GM21515 (cell line): Measurements from ENCODE around the gene LRRC61.

Source experiments
- ATAC-seq: cut with Tn5 transposase; IDR thresholded peaks from one replicate; pipeline ENCODE4 v1.9.1; 2021; ENCODE audit not compliant: unreplicated experiment

The LRRC61 gene

DNA sequence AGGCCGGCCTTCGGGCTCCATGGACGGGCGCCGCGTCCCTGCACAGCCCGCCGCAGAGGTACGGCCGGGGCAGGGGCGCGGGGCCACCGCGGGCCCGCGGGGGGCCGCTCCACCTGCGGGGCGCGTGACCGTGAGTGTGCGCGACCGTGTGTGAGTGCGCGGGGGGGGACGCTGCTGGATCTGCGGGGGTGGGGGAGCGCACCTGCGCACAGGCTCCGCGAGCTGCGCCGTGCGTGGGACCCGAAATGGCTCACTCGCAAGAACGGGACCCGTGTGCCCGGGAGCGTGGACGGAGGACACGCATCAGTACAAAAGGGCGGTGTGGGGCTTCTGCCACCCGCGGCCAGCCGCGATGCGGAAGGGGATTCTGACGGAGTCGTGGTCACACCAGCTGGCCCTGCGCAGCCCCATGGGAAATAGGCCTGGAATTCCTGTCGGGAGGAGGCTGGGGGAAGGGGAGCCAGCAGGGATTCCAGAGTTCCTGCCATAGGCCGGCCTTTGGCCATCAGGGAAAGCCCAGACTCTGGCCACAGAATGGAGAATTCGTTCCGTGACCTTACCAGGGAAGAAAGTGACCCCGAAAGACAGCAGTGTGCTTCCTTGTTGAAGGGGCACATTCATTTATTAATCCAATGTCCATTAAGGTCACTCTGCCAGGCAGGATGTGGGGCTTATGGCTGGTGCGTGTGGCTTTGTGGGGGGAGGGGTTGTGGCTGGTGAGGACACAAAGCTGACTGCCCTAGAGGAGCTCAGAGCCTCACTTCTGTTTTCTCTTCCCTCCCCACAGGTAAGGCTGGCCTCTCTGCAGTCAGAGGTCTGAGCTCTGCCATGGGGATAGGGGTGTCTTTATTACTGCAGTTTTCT is 46.0 kb downstream of the LRRC61 start:
- ATAC-seq: peak; percentile 42

DNA sequence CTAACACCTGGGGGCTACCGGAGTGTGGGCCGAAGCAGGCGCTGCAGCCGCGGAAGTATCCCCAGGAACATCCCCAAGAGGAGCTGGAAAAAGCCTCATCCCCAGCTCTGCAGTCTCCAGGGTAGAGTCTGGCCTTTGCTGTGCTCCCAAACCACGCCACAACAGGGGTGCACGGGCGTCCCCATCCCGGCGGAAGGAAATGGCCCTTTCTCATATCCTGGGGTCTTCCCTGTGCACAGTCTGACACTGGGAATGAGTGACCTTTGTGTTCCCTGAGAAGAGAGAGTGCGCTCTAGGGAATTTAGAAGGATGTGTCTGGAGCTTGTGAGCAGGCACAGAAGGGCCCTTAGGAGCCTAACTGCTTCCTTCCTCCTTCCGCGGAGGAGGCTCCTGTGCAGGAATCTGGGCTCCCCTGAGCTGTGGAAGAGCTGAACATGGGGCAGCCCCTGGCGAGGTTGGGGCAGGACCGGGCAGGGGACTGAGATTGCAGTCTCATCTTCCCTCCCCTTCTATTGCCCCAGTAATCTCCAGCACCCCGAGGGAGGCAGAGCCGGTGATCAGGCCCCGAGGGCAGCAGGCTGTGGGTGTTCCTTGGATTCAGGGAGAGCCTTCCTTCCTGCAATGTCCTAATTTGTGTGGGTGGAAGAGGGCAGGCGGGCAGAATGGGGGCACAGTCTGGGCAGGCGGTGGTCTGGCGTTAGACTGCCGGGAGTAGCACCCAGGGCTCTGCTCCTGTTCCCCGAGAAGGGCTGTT is 46.8 kb downstream of the LRRC61 start:
- ATAC-seq: no peak

DNA sequence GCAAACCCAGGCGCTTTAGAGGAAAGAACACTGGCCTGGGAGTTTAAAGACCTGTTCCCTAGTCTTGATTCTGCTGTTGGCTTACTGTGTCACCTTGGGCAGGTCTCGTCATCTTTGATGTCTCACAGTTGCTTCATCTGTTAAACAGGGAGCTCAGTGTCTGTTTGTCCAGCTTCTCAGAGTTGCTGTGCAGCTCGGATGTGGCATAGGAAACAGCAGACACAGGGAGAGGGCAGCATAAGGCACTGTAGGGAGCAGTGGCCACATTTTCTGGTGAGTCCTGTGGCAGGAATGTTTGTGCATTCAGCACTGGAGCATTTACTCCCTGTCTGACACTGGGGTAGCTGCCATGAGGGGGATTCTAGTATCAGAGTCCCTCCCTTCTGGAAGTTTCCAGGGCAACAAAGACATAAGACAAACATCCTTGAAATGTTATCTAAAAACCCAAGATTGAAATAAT is 47.5 kb downstream of the LRRC61 start:
- ATAC-seq: no peak

DNA sequence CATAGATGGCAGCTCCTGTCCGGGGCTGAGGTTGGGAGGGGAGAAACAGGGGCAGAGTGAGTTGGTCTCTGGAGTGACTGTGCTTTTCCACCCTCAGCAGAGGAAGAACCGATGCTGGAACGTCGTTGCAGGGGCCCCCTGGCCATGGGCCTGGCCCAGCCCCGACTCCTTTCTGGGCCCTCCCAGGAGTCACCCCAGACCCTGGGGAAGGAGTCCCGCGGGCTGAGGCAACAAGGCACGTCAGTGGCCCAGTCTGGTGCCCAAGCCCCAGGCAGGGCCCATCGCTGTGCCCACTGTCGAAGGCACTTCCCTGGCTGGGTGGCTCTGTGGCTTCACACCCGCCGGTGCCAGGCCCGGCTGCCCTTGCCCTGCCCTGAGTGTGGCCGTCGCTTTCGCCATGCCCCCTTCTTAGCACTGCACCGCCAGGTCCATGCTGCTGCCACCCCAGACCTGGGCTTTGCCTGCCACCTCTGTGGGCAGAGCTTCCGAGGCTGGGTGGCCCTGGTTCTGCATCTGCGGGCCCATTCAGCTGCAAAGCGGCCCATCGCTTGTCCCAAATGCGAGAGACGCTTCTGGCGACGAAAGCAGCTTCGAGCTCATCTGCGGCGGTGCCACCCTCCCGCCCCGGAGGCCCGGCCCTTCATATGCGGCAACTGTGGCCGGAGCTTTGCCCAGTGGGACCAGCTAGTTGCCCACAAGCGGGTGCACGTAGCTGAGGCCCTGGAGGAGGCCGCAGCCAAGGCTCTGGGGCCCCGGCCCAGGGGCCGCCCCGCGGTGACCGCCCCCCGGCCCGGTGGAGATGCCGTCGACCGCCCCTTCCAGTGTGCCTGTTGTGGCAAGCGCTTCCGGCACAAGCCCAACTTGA is 48.2 kb downstream of the LRRC61 start:
- no peak for ATAC-seq

DNA sequence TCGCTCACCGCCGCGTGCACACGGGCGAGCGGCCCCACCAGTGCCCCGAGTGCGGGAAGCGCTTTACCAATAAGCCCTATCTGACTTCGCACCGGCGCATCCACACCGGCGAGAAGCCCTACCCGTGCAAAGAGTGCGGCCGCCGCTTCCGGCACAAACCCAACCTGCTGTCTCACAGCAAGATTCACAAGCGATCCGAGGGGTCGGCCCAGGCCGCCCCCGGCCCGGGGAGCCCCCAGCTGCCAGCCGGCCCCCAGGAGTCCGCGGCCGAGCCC is 48.8 kb downstream of the LRRC61 start:
- ATAC-seq: no peak

DNA sequence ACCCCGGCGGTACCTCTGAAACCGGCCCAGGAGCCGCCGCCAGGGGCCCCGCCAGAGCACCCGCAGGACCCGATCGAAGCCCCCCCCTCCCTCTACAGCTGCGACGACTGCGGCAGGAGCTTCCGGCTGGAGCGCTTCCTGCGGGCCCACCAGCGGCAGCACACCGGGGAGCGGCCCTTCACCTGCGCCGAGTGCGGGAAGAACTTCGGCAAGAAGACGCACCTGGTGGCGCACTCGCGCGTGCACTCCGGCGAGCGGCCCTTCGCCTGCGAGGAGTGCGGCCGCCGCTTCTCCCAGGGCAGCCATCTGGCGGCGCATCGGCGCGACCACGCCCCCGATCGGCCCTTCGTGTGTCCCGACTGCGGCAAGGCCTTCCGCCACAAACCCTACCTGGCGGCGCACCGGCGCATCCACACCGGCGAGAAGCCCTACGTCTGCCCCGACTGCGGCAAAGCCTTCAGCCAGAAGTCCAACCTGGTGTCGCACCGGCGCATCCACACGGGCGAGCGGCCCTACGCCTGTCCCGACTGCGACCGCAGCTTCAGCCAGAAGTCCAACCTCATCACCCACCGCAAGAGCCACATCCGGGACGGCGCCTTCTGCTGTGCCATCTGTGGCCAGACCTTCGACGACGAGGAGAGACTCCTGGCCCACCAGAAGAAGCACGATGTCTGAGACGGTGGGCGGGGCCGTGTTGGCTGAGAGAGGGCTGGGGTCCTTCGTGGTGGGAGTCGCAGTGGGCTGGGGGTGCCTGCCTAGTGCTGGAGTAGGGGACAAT is 49.3 kb downstream of the LRRC61 start:
- no peak for ATAC-seq

DNA sequence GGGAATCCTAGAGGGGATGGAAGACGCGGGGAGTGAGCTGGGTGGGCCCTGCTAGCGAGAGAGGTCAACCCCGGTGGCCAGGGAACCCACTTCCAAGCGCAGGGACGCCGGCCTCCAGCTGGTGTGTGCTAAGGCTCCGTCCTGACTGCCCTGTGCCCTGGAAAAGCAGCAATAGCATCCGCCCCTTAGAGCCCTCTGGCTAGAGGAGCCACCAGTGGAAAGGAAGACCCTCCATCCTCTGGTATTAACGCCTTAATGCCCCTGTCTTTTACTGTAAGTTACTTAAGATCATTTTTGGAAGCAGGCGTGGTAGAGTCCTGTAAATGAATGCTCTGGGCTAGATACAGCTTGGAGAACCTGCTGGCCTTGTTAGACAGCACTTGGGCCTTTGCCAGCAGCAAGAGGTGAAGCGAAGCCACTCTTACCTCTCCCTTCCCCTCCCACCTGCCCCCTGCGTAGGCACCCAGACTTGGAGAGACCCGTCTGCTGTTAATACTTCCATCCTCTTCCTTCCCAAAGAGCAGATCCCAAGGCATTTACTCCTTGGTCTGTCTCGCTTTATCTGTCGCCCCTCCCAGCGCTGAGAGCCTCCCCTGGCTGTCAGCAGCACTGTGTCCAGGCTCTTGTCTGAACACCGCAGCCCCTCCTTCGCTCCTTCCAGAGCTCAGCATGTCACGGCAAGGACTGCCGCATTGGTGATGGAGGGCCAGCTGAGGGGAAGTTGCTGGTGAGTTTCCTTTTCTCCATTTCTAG is 50.1 kb downstream of the LRRC61 start:
- no peak for ATAC-seq

DNA sequence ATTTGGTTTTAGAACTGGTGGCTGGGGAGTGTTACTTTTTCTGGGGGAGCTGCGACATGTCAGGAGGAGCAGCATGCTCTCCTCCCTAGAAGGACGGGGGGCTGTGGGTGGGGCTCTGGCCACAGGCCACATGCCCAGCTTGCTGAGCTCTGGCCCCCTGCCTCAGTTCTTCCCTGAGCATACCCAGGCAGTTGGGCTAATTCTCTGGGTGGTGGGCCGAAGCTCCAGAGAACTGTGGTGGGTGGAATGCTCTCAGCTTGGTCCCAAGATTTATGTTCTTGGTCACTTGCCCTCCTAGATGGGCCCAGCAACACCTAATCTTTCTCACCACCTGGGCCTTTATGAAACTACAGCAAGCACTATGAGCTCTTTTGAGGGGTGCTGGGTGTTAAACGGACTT is 50.9 kb downstream of the LRRC61 start:
- no peak for ATAC-seq

DNA sequence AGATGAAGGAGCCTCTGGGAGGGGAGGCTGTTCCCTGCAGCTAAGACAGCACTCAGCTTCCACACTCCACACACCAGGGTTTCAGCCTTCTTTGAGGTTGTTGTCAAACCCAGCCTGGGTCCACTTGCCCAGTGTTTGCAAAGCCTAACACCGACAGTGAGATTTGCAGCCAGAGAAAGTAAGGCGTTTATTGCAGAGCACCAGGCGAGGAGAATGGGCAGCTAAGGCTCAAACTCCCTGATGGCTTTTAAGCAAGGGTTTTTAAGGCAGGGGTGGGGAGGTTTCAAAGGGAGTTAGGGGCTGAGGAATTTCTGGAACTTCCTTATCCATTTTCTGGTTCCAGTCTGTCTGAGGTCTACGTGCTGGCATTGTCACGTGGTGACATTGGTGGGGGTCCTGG is 51.3 kb downstream of the LRRC61 start:
- no peak for ATAC-seq

DNA sequence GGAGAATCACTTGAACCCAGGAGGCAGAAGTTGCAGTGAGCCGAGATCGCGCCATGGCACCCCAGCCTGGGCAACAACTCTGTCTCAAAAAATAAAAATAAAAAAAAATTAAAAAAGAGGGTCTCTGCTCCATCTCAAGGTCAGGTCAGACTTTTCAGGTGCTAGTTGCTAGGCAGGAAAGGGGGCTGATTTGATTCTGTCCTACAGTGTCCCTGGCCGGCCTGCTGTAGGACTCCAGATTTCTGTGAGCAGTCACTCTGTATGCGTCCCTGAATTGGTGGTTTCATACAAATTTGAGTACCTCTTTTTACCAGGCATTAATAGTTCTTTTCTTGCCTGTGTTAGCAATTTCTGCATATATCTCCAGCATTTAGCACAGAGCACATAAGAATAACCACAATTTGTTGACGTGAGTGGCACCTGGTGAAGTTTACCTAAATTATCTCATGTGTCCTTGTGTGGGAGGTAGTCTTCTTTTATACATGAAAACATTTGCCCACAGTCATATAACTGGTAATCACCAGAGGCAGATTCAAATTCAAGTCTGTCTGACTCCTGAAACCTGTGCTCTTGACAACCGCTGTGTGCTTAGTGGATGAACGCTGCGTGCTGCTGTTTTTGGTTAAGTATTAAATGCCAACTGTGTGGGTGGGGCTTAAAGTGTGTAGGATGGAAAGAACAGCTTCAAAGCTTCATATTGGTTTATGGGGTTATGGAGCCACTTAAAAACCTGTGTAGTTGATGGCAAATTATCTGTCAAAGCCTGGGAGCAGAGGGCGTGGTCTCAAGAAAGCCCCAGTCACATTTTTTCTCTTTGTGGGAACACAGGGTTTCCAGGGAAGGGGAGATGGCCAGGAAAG is 52.7 kb downstream of the LRRC61 start:
- ATAC-seq: no peak

DNA sequence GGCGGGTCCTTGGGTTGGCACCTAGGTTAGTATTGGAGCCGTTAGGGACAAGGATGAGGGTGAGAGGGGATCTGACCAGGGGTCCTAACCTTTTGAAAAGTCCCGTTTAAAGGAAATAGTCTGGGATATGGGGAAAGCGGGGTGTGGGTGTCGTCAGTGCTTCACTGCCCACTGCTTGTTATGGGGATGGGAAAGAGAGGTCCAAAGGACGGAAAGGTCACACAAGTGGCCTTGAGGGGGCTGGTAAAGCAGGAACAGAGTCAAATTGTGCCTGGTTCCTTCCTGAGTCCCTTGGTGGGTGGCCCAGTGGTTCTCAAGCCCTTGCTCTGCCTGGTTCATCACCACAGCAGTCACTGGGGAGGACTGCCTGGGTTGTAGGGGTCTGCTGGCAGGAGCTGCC is 53.4 kb downstream of the LRRC61 start:
- ATAC-seq: no peak

DNA sequence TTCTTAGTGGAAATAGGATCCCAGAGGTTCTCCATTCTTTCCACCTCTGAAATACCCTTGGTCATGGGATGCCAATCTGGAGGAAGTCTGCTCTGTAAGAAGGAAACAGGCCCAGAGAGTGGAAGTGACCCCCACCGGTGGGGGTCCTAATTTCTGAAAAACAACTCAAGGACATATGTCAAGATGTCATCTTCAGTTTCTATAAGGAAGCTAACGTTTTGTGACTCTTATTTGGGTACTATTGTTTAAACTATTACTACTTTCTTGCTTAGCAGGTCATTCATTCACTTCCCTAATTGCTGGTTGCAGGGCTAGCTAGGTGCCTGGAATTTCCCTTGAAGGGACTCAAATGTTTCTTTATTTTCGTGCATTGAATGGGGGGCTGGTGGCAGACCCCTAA is 54.0 kb downstream of the LRRC61 start:
- no peak for ATAC-seq

DNA sequence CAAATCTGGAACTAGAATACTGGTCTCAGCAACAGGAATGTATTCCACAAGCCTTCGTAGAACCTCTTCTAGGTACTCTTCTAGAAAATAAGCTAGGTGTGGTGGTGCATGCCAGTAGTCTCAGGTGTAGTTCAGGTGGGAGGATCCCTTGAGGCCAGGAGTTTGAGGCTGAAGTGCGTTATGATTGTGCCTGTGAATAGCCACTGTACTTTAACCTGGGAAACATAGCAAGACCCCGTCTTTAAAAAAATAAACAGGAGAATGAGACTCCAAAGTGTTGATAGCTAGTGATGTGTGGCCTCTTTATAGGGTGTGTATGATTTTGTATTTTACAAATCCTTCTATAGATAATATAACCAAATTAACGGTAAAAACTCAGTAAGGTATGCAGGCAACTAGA is 54.5 kb downstream of the LRRC61 start:
- ATAC-seq: no peak

DNA sequence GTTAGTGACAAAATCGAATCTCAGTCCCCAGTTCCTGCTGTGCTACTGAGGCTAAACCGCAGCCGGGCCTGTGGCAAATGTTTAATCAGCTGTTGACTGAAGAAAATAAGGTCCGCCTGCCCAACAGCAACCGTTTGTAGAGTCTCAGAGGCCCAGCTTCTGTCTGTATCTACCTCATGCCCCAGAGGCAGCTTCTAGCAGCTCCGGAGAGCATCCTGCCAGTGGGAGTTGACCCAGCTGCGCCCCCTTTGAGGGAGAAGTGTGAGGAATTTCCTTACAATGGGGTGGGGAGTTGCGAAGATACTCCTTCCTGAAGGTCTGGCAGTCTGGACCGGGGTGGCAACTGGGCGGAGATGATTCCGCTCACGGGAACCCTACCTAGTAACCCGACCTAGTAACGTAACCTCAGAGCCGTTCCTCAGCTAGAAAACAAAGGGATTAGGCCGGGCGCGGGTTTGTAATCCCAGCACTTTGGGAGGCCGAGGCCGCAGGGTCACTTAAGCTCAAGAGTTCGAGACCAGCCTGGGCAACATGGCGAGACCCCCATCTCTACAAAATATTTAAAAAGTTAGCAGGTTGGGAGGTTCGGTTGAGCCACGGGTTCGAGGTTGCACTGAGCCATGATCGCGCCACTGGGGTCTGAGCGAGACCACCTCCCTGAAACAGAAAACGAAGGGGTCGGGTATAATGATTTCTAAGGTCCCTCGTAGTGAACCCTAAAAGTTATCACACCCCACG is 55.1 kb downstream of the LRRC61 start:
- no peak for ATAC-seq

DNA sequence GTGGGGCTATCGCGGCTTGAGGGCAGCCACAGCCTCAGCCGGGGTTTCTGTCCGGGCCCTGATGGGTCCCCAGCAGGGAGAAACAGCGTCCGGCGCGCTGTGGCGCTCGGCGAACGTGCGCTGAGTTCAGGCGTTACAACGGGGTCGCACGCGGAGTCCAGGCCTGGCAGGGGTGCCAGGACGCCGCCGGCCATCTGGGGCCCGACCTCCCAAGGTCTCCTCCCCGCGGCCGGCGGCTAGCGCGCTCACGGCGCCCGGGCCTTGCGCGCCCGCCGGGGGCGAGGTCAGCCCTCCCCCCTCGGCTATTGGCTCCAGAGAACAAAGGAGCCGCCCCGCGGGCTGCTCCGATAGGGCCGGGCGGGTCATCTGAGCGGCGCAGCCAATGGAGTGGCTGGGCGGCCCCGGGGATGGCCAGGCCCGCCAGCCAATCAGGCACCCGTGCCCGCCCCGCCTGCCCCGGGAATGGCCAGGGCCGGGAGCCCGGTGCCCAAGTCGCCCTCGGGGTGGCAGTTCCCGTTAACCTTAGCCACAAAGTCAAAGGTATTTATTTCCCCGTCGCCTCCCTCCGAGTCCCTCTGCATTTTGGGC is 55.8 kb downstream of the LRRC61 start, which contains the start of gene ZNF775:
ZNF775 (plus strand) TSS at position 478 of the 588 bp plus-strand sequence. CDS start 9,141 bp downstream, outside the sequence.
- ATAC-seq: peak; percentile 72

DNA sequence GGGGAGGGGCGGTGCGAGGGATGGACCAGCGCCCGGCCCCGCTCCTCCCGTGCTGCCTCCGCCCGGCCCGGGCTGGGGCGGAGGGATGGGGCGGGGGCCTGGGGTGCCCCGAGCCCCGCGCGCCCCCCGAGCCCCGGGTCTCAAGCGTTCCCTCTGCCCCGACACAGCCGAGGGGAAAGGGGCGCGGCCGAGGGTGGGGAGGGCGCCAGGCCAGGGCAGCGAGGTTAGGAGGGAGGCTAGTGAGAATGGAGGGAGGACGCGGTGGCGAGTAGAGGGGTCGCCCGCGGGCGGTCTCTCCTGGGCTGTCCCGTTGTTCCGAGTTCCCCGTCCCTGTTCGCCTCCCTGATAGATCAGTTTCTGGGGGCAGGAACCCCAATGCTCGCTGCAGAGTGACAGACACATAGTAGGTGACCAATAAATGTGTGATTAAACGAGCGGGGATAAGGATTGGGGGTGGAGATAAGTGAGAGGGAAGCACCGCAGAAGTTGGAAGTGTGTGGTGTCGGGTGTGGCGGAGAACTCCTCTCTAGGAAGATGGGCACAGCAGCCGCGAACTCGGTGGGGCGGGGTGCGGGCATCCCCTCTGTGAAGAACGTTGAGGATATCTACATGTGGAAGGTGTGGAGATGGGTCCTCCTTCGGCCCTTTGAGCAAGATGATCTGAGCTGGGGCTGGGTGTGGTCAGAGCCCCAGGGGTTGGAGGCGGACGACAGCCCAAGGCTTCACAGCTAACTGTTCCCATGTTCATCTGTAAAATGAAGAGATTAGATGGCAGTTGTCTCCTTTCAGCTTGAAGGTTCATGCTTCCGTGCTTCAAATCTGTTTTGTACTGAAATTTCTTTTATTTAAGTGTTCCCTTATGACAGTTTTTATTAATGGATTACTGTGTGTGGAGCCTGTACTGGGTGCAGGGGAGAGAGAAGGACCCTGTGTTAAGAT is 56.6 kb downstream of the LRRC61 start:
- ATAC-seq: peak; percentile 0

DNA sequence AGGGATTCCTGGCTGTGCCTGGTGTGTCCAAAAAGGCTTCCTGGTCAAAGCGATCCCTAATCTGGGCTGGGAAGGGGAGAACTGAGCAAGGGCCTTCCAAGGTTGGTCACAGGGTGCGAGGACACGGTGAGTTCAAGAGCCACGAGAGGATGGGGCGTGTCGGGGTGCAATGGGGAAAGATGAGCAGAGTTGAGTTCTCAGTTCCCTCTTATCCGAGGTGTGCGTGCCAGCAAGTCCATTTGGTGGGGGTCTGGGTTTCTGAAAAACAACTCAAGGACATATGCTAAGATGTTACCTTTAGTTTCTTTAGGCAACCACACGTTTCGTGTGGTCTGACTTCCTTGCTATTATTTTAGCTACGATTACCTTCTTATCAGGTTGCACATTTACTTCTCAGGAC is 57.3 kb downstream of the LRRC61 start:
- peak; percentile 18 for ATAC-seq
